Liver (tissue), 9 donors: Measurements from ENCODE around the gene TOP1. TPM values are rescaled to one million over a fixed set of nuclear protein-coding genes. Genes with fewer than 3 reads are reported as not detected.
A peak's percentile ranks its signal among the peaks of the same experiment; 100 is the strongest.

Experiments
- DNase-seq: peaks from one replicate; pipeline ENCODE4 v3.0.0-alpha.2; 2017; ENCODE audit warnings: low spot score
- H3K27ac ChIP-seq, 2 donors: one replicate each; pipeline ENCODE4 v1.7.0; 2013; ENCODE audit warnings: inconsistent platforms in 2 of 2, low read length in 2 of 2, control low read depth in 1 of 2, low read depth in 1 of 2, mild to moderate bottlenecking in 1 of 2
- H3K27me3 ChIP-seq, 4 donors: one replicate each; pipeline versions ENCODE4 v1.6.1 to v1.7.0; 2013; ENCODE audit warnings: low read length in 3 of 4, inconsistent platforms in 1 of 4, mild to moderate bottlenecking in 1 of 4, moderate library complexity in 1 of 4; ENCODE audit not compliant: control insufficient read depth in 4 of 4, insufficient read depth in 4 of 4
- H3K36me3 ChIP-seq, 4 donors: one replicate each; pipeline versions ENCODE4 v1.6.1 to v1.7.0; 2013; ENCODE audit warnings: low read length in 3 of 4, mild to moderate bottlenecking in 3 of 4, low read depth in 1 of 4, moderate library complexity in 1 of 4; ENCODE audit not compliant: control insufficient read depth in 4 of 4, insufficient read depth in 3 of 4
- H3K4me1 ChIP-seq, 4 donors: one replicate each; pipeline versions ENCODE4 v1.6.1 to v1.7.0; 2013; ENCODE audit warnings: low read length in 3 of 4, mild to moderate bottlenecking in 3 of 4, moderate library complexity in 1 of 4; ENCODE audit not compliant: control insufficient read depth in 4 of 4, insufficient read depth in 4 of 4
- H3K4me3 ChIP-seq, 3 donors: one replicate each; pipeline versions ENCODE4 v1.6.1 to v1.7.0; 2013; ENCODE audit warnings: low read length in 3 of 3, control low read depth in 1 of 3, low read depth in 1 of 3, mild to moderate bottlenecking in 1 of 3
- H3K9ac ChIP-seq, 2 donors: one replicate each; pipeline ENCODE4 v1.7.0; 2013; ENCODE audit warnings: low read length in 2 of 2, mild to moderate bottlenecking in 2 of 2, moderate library complexity in 2 of 2, control low read depth in 1 of 2, low read depth in 1 of 2
- H3K9me3 ChIP-seq, 4 donors: one replicate each; pipeline versions ENCODE4 v1.6.1 to v1.7.0; 2013; ENCODE audit warnings: low read length in 3 of 4; ENCODE audit not compliant: control insufficient read depth in 4 of 4
- EGR1 ChIP-seq, 2 donors: IDR thresholded peaks; 2 replicates each; pipeline ENCODE4 v1.6.1; 2016 to 2018; ENCODE audit warnings: antibody characterized with exemption in 2 of 2, low read depth in 2 of 2
- FOXA1 ChIP-seq: IDR thresholded peaks from 2 replicates; pipeline ENCODE4 v1.6.1; 2016; ENCODE audit warnings: antibody characterized with exemption
- FOXA2 ChIP-seq: IDR thresholded peaks from 2 replicates; pipeline ENCODE4 v1.6.1; 2016; ENCODE audit warnings: antibody characterized with exemption
- GABPA ChIP-seq, 2 donors: IDR thresholded peaks in 1 of 2; conservative IDR thresholded peaks in 1 of 2; 2 replicates each; pipeline ENCODE4 v1.6.1; 2016; ENCODE audit warnings: antibody characterized with exemption in 2 of 2, mild to moderate bottlenecking in 1 of 2, moderate library complexity in 1 of 2
- HNF4A ChIP-seq, 2 donors: conservative IDR thresholded peaks; 2 replicates each; pipeline ENCODE4 v1.6.1; 2016; ENCODE audit warnings: antibody characterized with exemption in 2 of 2, mild to moderate bottlenecking in 2 of 2
- HNF4G ChIP-seq: IDR thresholded peaks from 2 replicates; pipeline ENCODE4 v1.6.1; 2016; ENCODE audit warnings: antibody characterized with exemption
- JUND ChIP-seq, 2 donors: IDR thresholded peaks; 2 replicates each; pipeline ENCODE4 v1.6.1; 2016; ENCODE audit warnings: antibody characterized with exemption in 2 of 2
- MAX ChIP-seq: IDR thresholded peaks from 2 replicates; pipeline ENCODE4 v1.6.1; 2016; ENCODE audit warnings: antibody characterized with exemption
- RAD21 ChIP-seq, 2 donors: IDR thresholded peaks; 2 replicates each; pipeline ENCODE4 v1.6.1; 2016; ENCODE audit warnings: antibody characterized with exemption in 2 of 2, mild to moderate bottlenecking in 2 of 2
- RXRA ChIP-seq, 2 donors: IDR thresholded peaks; 2 replicates each; pipeline ENCODE4 v1.6.1; 2017 to 2018; ENCODE audit warnings: antibody characterized with exemption in 2 of 2, mild to moderate bottlenecking in 1 of 2
- SP1 ChIP-seq: IDR thresholded peaks from 2 replicates; pipeline ENCODE4 v1.6.1; 2018; ENCODE audit warnings: antibody characterized with exemption, mild to moderate bottlenecking
- TAF1 ChIP-seq: conservative IDR thresholded peaks from 2 replicates; pipeline ENCODE4 v1.6.1; 2016; ENCODE audit warnings: antibody characterized with exemption, mild to moderate bottlenecking
- YY1 ChIP-seq: IDR thresholded peaks from 2 replicates; pipeline ENCODE4 v1.6.1; 2016; ENCODE audit warnings: antibody characterized with exemption, mild to moderate bottlenecking
- ZBTB33 ChIP-seq: IDR thresholded peaks from 2 replicates; pipeline ENCODE4 v1.6.1; 2016; ENCODE audit warnings: antibody characterized with exemption
- WGBS: extraction: QIAGEN DNeasy Blood & Tissue Kit; methylation state at CpG from one replicate; pipeline ENCODE4 v1.1.7; 2013; 5-methylcytosine and 5-hydroxymethylcytosine counted together
- polyA plus RNA-seq, 2 donors: library from polyadenylated mRNA; stranded (reverse) in 1 of 2; unstranded in 1 of 2; fragments of 200-250 nt in 1 of 2; fragments of >200 nt in 1 of 2; fragmentation: Nextera tagmentation in 1 of 2; extraction: Ambion mirVana in 1 of 2; gene quantifications; one replicate each; pipeline versions ENCODE4 v1.2.1 to v1.2.3, GENCODE V29; 2013 to 2015
- total RNA-seq, 2 donors: library from RNA; depleted of rRNA; stranded (reverse); fragments of >200 nt; gene quantifications; one replicate each; pipeline ENCODE4 v1.2.3, GENCODE V29; 2014
- TF ChIP-seq, protein P1 (sequence below): IDR thresholded peaks from 2 replicates; pipeline ENCODE4 v1.6.1; 2016; ENCODE audit warnings: antibody characterized with exemption, mild to moderate bottlenecking
- TF ChIP-seq, protein P2 (sequence below): IDR thresholded peaks from 2 replicates; pipeline ENCODE4 v1.6.1; 2016; ENCODE audit warnings: antibody characterized with exemption
- TF ChIP-seq, protein P3 (sequence below): fragments of 150-350 bp; IDR thresholded peaks from 2 replicates; pipeline ENCODE4 v1.5.1; 2017; ENCODE audit warnings: improper control_type of control experiment, low read depth, low read length; ENCODE audit not compliant: missing input control
- donor health status: healthy.
- donor health status: healthy.
- donor health status: healthy.
- donor health status: healthy.
- donor health status: healthy.

The TOP1 gene
- total and polyA plus RNA-seq, 4 donors: 13.7 to 62.1 (median 19.4) TPM

- H3K4me1 ChIP-seq: peaks cover 14 to 33% (median 18%) of the 10 kb centered on the region in 4 donors
- H3K9me3 ChIP-seq: no peaks in the 10 kb centered on the region
- no peaks in the 10 kb centered on the region for H3K36me3 ChIP-seq
- 88% methylated on average over 3 of the region's 3 CpGs for WGBS
- no peak overlapping the region for H3K27ac ChIP-seq
- H3K27me3 ChIP-seq: no peaks in the 10 kb centered on the region
- TF ChIP-seq, protein P1, sequence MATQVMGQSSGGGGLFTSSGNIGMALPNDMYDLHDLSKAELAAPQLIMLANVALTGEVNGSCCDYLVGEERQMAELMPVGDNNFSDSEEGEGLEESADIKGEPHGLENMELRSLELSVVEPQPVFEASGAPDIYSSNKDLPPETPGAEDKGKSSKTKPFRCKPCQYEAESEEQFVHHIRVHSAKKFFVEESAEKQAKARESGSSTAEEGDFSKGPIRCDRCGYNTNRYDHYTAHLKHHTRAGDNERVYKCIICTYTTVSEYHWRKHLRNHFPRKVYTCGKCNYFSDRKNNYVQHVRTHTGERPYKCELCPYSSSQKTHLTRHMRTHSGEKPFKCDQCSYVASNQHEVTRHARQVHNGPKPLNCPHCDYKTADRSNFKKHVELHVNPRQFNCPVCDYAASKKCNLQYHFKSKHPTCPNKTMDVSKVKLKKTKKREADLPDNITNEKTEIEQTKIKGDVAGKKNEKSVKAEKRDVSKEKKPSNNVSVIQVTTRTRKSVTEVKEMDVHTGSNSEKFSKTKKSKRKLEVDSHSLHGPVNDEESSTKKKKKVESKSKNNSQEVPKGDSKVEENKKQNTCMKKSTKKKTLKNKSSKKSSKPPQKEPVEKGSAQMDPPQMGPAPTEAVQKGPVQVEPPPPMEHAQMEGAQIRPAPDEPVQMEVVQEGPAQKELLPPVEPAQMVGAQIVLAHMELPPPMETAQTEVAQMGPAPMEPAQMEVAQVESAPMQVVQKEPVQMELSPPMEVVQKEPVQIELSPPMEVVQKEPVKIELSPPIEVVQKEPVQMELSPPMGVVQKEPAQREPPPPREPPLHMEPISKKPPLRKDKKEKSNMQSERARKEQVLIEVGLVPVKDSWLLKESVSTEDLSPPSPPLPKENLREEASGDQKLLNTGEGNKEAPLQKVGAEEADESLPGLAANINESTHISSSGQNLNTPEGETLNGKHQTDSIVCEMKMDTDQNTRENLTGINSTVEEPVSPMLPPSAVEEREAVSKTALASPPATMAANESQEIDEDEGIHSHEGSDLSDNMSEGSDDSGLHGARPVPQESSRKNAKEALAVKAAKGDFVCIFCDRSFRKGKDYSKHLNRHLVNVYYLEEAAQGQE: no peak
- TF ChIP-seq YY1: no peak
- no peak for TF ChIP-seq RXRA (IDR thresholded peaks at IDR 0.05)
- TF ChIP-seq HNF4A (conservative IDR thresholded peaks at IDR 0.05): no peak
- no peak for TF ChIP-seq GABPA (IDR thresholded peaks at IDR 0.05 in 1 of 2, conservative IDR thresholded peaks at IDR 0.05 in 1 of 2)
- TF ChIP-seq JUND (IDR thresholded peaks at IDR 0.05): no peak
- no peak for TF ChIP-seq ZBTB33
- no peak for TF ChIP-seq TAF1
- TF ChIP-seq FOXA1: no peak
- TF ChIP-seq SP1: no peak
- no peak for TF ChIP-seq FOXA2
- TF ChIP-seq RAD21 (IDR thresholded peaks at IDR 0.05): no peak
- TF ChIP-seq EGR1 (IDR thresholded peaks at IDR 0.05; ENCODE audit: low read depth in 2 of 2): no peak
- TF ChIP-seq HNF4G: no peak
- no peak for TF ChIP-seq MAX
- no peak overlapping the region for H3K4me3 ChIP-seq
- DNase-seq: peak; percentile 78
- H3K9ac ChIP-seq: no peak overlapping the region
These were observed 5.6 kb downstream of the TOP1 start for GRCh38 chr20:41034239-41034638.

DNA sequence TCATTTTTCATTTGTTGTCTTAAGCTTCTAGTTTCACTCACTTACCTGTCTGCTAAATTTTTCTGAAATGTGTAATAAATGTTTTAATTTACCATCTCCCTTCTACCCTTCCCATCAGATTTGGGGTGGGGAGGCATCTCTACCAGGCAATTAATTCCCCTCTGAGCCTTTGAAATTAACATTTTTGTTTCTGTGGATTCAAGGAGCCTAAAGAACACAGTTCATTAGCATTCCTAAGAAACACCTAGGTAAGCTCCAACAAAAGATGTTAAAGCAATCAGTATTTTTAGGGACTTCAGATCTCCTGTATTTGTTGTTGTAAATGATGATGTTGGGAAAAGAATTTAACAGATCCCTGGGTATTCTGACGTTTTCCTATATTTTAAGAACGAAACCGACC lies 6.6 kb downstream of the TOP1 start:
- Histone ChIP-seq H3K9me3 (no peaks in the 10 kb centered on the region), H3K36me3 (no peaks in the 10 kb centered on the region), H3K4me3 (no peak overlapping the region), H3K27ac (no peak overlapping the region), H3K27me3 (no peaks in the 10 kb centered on the region), H3K4me1 (peaks cover 12 to 31% (median 17%) of the 10 kb centered on the region in 4 donors), H3K9ac (no peak overlapping the region)
- DNase-seq: no peak
- WGBS: 96% methylated on average over 3 of the region's 3 CpGs
- TF ChIP-seq HNF4G (no peak), RAD21 (IDR thresholded peaks at IDR 0.05) (no peak), MAX (no peak), JUND (IDR thresholded peaks at IDR 0.05) (no peak), YY1 (no peak), SP1 (no peak), TAF1 (no peak), RXRA (IDR thresholded peaks at IDR 0.05) (no peak), FOXA1 (no peak)
- TF ChIP-seq, protein P2, sequence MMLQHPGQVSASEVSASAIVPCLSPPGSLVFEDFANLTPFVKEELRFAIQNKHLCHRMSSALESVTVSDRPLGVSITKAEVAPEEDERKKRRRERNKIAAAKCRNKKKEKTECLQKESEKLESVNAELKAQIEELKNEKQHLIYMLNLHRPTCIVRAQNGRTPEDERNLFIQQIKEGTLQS: no peak
- TF ChIP-seq, protein P1: no peak
- TF ChIP-seq, protein P3, sequence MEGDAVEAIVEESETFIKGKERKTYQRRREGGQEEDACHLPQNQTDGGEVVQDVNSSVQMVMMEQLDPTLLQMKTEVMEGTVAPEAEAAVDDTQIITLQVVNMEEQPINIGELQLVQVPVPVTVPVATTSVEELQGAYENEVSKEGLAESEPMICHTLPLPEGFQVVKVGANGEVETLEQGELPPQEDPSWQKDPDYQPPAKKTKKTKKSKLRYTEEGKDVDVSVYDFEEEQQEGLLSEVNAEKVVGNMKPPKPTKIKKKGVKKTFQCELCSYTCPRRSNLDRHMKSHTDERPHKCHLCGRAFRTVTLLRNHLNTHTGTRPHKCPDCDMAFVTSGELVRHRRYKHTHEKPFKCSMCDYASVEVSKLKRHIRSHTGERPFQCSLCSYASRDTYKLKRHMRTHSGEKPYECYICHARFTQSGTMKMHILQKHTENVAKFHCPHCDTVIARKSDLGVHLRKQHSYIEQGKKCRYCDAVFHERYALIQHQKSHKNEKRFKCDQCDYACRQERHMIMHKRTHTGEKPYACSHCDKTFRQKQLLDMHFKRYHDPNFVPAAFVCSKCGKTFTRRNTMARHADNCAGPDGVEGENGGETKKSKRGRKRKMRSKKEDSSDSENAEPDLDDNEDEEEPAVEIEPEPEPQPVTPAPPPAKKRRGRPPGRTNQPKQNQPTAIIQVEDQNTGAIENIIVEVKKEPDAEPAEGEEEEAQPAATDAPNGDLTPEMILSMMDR: no peak
